ENCODE results near the gene PECR. TPM values are rescaled to one million over a fixed set of nuclear protein-coding genes. Genes with fewer than 3 reads are reported as not detected.

PECR gene
- total and polyA plus RNA-seq, 2 of the 4 experiments (the other 2 are of a cell fraction), result 11.4 to 17.7 TPM

DNA sequence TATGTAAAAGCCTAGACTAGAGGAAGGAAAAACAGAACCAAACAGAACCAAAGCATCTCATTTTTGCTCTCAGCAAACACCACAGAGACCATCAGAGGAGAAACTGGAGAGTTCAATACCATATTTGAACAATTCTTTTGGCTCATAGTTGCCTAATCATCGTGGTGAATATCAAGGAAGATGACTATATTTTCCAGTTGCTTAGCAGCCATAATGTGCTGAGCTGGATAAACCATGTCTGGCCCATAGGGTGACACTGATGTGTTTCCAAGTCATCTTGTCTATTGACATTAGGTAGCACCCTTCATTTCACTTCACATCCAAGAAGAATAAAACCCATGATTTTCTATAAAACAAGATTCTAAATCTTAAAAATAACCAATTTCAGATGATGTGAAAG lies 21.6 kb upstream of the PECR start:
- no TSS peak for BruUV-seq (replicated peaks)
- no peak overlapping the region for H3K56ac ChIP-seq (ENCODE audit: extremely low read depth, insufficient read depth, low read length)
- intact Hi-C loops (cut with micrococcal nuclease), result no loop called here
- H3K9me3 ChIP-seq (ENCODE audit: control insufficient read depth, insufficient read depth, low read length), result no peaks in the 10 kb centered on the region
- ATAC-seq (ENCODE audit: low read depth) (no peak), DNase-seq (no peak)
- H4K8ac ChIP-seq (ENCODE audit: low read depth in 2 of 2, low read length in 2 of 2), result no peak overlapping the region
- ChIA-PET CTCF (interaction anchor here (1.0 kb wide), 1 partner anchor 21 kb away, joined by 3 read pairs; no protein-coding TSS in a partner anchor), POLR2A (ENCODE audit: unreplicated experiment) (no interaction called here)
- H4K91ac ChIP-seq (ENCODE audit: insufficient read depth, low read depth, low read length), result no peak overlapping the region
- no peaks in the 10 kb centered on the region for H3K36me3 ChIP-seq (ENCODE audit: control insufficient read depth, insufficient read depth, low read length)
- dilution Hi-C loops (cut with HindIII; ENCODE audit: low sequenced_read_pairs, unreplicated experiment), result no loop called here
- no peak overlapping the region for H4K5ac ChIP-seq (ENCODE audit: low read depth, low read length)
- H2AK5ac ChIP-seq (ENCODE audit: low read depth, low read length), result no peak overlapping the region
- no peak overlapping the region for H3K23ac ChIP-seq (ENCODE audit: low read depth, low read length)
- H3K27ac ChIP-seq (ENCODE audit: insufficient read depth, low read length), result no peak overlapping the region
- peaks cover 12% of the 10 kb centered on the region for H3K9me1 ChIP-seq (ENCODE audit: insufficient read depth, low read length)
- H2AFZ ChIP-seq (replicated peaks; ENCODE audit: low read length, poor library complexity), result no peak overlapping the region
- no CpG with 5 or more reads among the region's 1 CpG for WGBS, 2 experiments (ENCODE audit: extremely low coverage in 2 of 2, insufficient read length in 1 of 2)
- H3K18ac ChIP-seq (ENCODE audit: low read depth, low read length), result no peak overlapping the region
- H2BK120ac ChIP-seq (ENCODE audit: low read depth, low read length), result no peak overlapping the region
- no peak overlapping the region for H2AK9ac ChIP-seq (replicated peaks; ENCODE audit: low read depth, low read length, poor library complexity)
- no peaks in the 10 kb centered on the region for H4K20me1 ChIP-seq (ENCODE audit: insufficient read depth, low read length)
- H3K4me2 ChIP-seq (ENCODE audit: low read depth, low read length), result no peak overlapping the region
- no peak overlapping the region for H3K4ac ChIP-seq (ENCODE audit: low read depth, low read length)
- 0 out of 4 replicates have a peak, but pooled peaks cover 0 to under 1% of the 10 kb centered on the region in 2 experiments for H3K79me1 ChIP-seq (ENCODE audit: low read depth in 1 of 2, low read length in 2 of 2)
- 0 out of 2 replicates have a peak, but pooled peaks cover under 1% of the 10 kb centered on the region for H3K27me3 ChIP-seq (ENCODE audit: control insufficient read depth, insufficient read depth, low read length)
- TF ChIP-seq NFE2L2 (IDR thresholded peaks at IDR 0.05; ENCODE audit: low read depth, low read length), result no peak
- no peak overlapping the region for H3K14ac ChIP-seq (replicated peaks; ENCODE audit: low read depth, low read length)
- no peak overlapping the region for H2BK20ac ChIP-seq (ENCODE audit: low read depth, low read length)
- no peak overlapping the region for H2BK15ac ChIP-seq (ENCODE audit: low read depth, low read length)
- no peak overlapping the region for H2BK5ac ChIP-seq (ENCODE audit: low read depth, low read length, poor library complexity, severe bottlenecking)
- H3K4me3 ChIP-seq (ENCODE audit: insufficient read depth, low read depth, low read length), result no peak overlapping the region
- no peaks in the 10 kb centered on the region for H3K4me1 ChIP-seq (ENCODE audit: control insufficient read depth, insufficient read depth, low read length)
- in situ Hi-C loops (cut with MboI; ENCODE audit: low sequenced_read_pairs), result no loop called here
- no peak overlapping the region for H3K9ac ChIP-seq (ENCODE audit: low read depth, low read length)

All from IMR-90 (cell line).